Trophoblast cell (in vitro differentiated cells and primary cell): Measurements from ENCODE around the gene C1QL3.

ENCODE experiments used
- DNase-seq, 2 donors: peaks; one replicate each; pipeline ENCODE4 v3.0.0-alpha.2; 2016
- H2AFZ ChIP-seq: 2 replicates; pipeline ENCODE4 v1.6.1; 2013; ENCODE audit warnings: low read length, moderate library complexity, mild to moderate bottlenecking; ENCODE audit not compliant: insufficient read depth, poor library complexity
- H2AK5ac ChIP-seq: 2 replicates; pipeline ENCODE4 v1.6.1; 2013; ENCODE audit warnings: mild to moderate bottlenecking, low read length
- H2BK120ac ChIP-seq: 2 replicates; pipeline ENCODE4 v1.6.1; 2013; ENCODE audit warnings: low read length, mild to moderate bottlenecking, moderate library complexity; ENCODE audit not compliant: insufficient read depth, poor library complexity
- H2BK12ac ChIP-seq: 2 replicates; pipeline ENCODE4 v1.6.1; 2013; ENCODE audit warnings: mild to moderate bottlenecking, low read length, moderate library complexity
- H2BK5ac ChIP-seq: 2 replicates; pipeline ENCODE4 v1.6.1; 2013; ENCODE audit warnings: low read length, low read depth, moderate library complexity, mild to moderate bottlenecking; ENCODE audit not compliant: poor library complexity
- H3K14ac ChIP-seq: 2 replicates; pipeline ENCODE4 v1.6.1; 2013; ENCODE audit warnings: mild to moderate bottlenecking, low read length
- H3K18ac ChIP-seq: 2 replicates; pipeline ENCODE4 v1.6.1; 2013; ENCODE audit warnings: mild to moderate bottlenecking, low read length
- H3K23ac ChIP-seq: 2 replicates; pipeline ENCODE4 v1.6.1; 2013; ENCODE audit warnings: low read length
- H3K27ac ChIP-seq: 2 replicates; pipeline ENCODE4 v1.5.1; 2013; ENCODE audit warnings: low read depth, mild to moderate bottlenecking, inconsistent platforms, low read length, moderate library complexity
- H3K27me3 ChIP-seq: 2 replicates; pipeline ENCODE4 v1.6.1; 2013; ENCODE audit warnings: inconsistent platforms, mild to moderate bottlenecking, low read length, moderate library complexity; ENCODE audit not compliant: insufficient read depth
- H3K36me3 ChIP-seq, 2 experiments: 1 replicate in 1 of 2; 2 replicates in 1 of 2; pipeline ENCODE4 v1.6.1; 2013; ENCODE audit warnings: low read length in 2 of 2, mild to moderate bottlenecking in 2 of 2, moderate library complexity in 1 of 2; ENCODE audit not compliant: insufficient read depth in 2 of 2, control insufficient read depth in 1 of 2
- H3K4ac ChIP-seq: 2 replicates; pipeline ENCODE4 v1.6.1; 2013; ENCODE audit warnings: low read depth, mild to moderate bottlenecking, low read length, moderate library complexity
- H3K4me1 ChIP-seq, 2 experiments: 1 replicate in 1 of 2; 2 replicates in 1 of 2; pipeline ENCODE4 v1.6.1; 2013; ENCODE audit warnings: low read length in 2 of 2, mild to moderate bottlenecking in 2 of 2, moderate library complexity in 1 of 2; ENCODE audit not compliant: insufficient read depth in 2 of 2, control insufficient read depth in 1 of 2
- H3K4me2 ChIP-seq: 2 replicates; pipeline ENCODE4 v1.6.1; 2013; ENCODE audit warnings: inconsistent platforms, mild to moderate bottlenecking, low read length, moderate library complexity
- H3K4me3 ChIP-seq: 2 replicates; pipeline ENCODE4 v1.5.1; 2013; ENCODE audit warnings: mild to moderate bottlenecking, low read depth, low read length, inconsistent platforms
- H3K79me1 ChIP-seq: one replicate; pipeline ENCODE4 v1.6.1; 2013; ENCODE audit warnings: low read length
- H3K79me2 ChIP-seq: 2 replicates; pipeline ENCODE4 v1.6.1; 2013; ENCODE audit warnings: low read length, mild to moderate bottlenecking; ENCODE audit not compliant: control insufficient read depth, insufficient read depth, poor library complexity
- H3K9ac ChIP-seq: 2 replicates; pipeline ENCODE4 v1.6.1; 2013; ENCODE audit warnings: mild to moderate bottlenecking, low read length
- H3K9me3 ChIP-seq: 2 replicates; pipeline ENCODE4 v1.6.1; 2013; ENCODE audit warnings: low read depth, mild to moderate bottlenecking, control low read depth, inconsistent platforms, low read length; ENCODE audit not compliant: insufficient read depth
- H4K12ac ChIP-seq: 2 replicates; pipeline ENCODE4 v1.6.1; 2013; ENCODE audit warnings: low read depth, mild to moderate bottlenecking, low read length, moderate library complexity
- H4K8ac ChIP-seq: 2 replicates; pipeline ENCODE4 v1.6.1; 2013; ENCODE audit warnings: low read depth, mild to moderate bottlenecking, low read length, moderate library complexity
- H4K91ac ChIP-seq: one replicate; pipeline ENCODE4 v1.6.1; 2013; ENCODE audit warnings: low read depth, mild to moderate bottlenecking, low read length, moderate library complexity
- WGBS: extraction: QIAGEN DNeasy Blood & Tissue Kit; methylation state at CpG from one replicate; pipeline ENCODE4 v1.1.7; 2013; ENCODE audit warnings: missing lambda C conversion rate; ENCODE audit not compliant: insufficient read length, insufficient coverage; ENCODE audit errors: extremely low coverage; 5-methylcytosine and 5-hydroxymethylcytosine counted together

Gene C1QL3

GRCh38 chr10:16527452-16527851 is 5.8 kb upstream of the C1QL3 start:
- Histone ChIP-seq H3K4me2 (no peak overlapping the region), H3K18ac (no peak overlapping the region), H4K8ac (no peak overlapping the region), H4K12ac (no peak overlapping the region), H3K79me1 (no peaks in the 10 kb centered on the region), H3K14ac (no peak overlapping the region), H3K9ac (no peak overlapping the region), H3K36me3 (no peaks in the 10 kb centered on the region), H2BK120ac (no peak overlapping the region), H3K9me3 (no peaks in the 10 kb centered on the region), H3K27me3 (peaks cover 2% of the 10 kb centered on the region), H2BK5ac (no peak overlapping the region), H3K4me1 (no peaks in the 10 kb centered on the region), H3K4me3 (no peak overlapping the region), H3K27ac (no peak overlapping the region), H2BK12ac (no peak overlapping the region), H4K91ac (no peak overlapping the region), H3K79me2 (no peaks in the 10 kb centered on the region), H3K4ac (no peak overlapping the region), H3K23ac (no peak overlapping the region), H2AK5ac (no peak overlapping the region), H2AFZ (no peak overlapping the region)
- DNase-seq, result no peak
- no CpG with 5 or more reads among the region's 4 CpGs for WGBS

GRCh38 chr10:16520900-16521299 is 779 bp downstream of the C1QL3 start:
- Histone ChIP-seq H3K23ac (no peak overlapping the region), H3K79me2 (peaks cover 1% of the 10 kb centered on the region), H3K79me1 (no peaks in the 10 kb centered on the region), H3K4me3 (peak overlapping the region; percentile 43), H3K18ac (no peak overlapping the region), H3K9ac (no peak overlapping the region), H4K8ac (no peak overlapping the region), H3K27ac (no peak overlapping the region), H3K14ac (peak overlapping the region; percentile 58), H3K36me3 (no peaks in the 10 kb centered on the region), H4K12ac (no peak overlapping the region), H3K4me1 (peaks cover 18% of the 10 kb centered on the region in 2 experiments), H3K4ac (no peak overlapping the region), H2BK5ac (no peak overlapping the region), H2AFZ (peak overlapping the region; percentile 45), H4K91ac (peak overlapping the region; percentile 5), H3K9me3 (no peaks in the 10 kb centered on the region), H2BK12ac (no peak overlapping the region), H2BK120ac (no peak overlapping the region), H3K4me2 (peak overlapping the region; percentile 92), H2AK5ac (no peak overlapping the region), H3K27me3 (peaks cover 35% of the 10 kb centered on the region)
- WGBS, result no CpG with 5 or more reads among the region's 39 CpGs
- DNase-seq, result no peak

- Histone ChIP-seq H3K36me3 (no peaks in the 10 kb centered on the region), H3K4me1 (peaks cover 18% of the 10 kb centered on the region in 2 experiments), H3K9ac (no peak overlapping the region), H3K79me2 (peaks cover 1% of the 10 kb centered on the region), H3K79me1 (no peaks in the 10 kb centered on the region), H4K12ac (no peak overlapping the region), H4K91ac (peak overlapping the region; percentile 22), H2BK120ac (no peak overlapping the region), H3K4me3 (peak overlapping the region; percentile 56), H3K18ac (no peak overlapping the region), H3K4me2 (peak overlapping the region; percentile 92), H3K9me3 (no peaks in the 10 kb centered on the region), H2AK5ac (no peak overlapping the region), H2BK5ac (no peak overlapping the region), H3K23ac (no peak overlapping the region), H2AFZ (peak overlapping the region; percentile 30), H3K14ac (peak overlapping the region; percentile 26), H4K8ac (peak overlapping the region; percentile 24), H3K27me3 (peaks cover 35% of the 10 kb centered on the region), H2BK12ac (no peak overlapping the region), H3K4ac (no peak overlapping the region), H3K27ac (no peak overlapping the region)
- no peak for DNase-seq
- no CpG with 5 or more reads among the region's 104 CpGs for WGBS
These were observed 1.5 kb downstream of the C1QL3 start for GRCh38 chr10:16519908-16520861.

GRCh38 chr10:16519250-16519907 is 2.3 kb downstream of the C1QL3 start:
- Histone ChIP-seq H3K4me1 (peaks cover 18% of the 10 kb centered on the region in 2 experiments), H3K18ac (no peak overlapping the region), H3K4me3 (peak overlapping the region; percentile 51), H4K8ac (no peak overlapping the region), H2BK12ac (no peak overlapping the region), H3K79me1 (no peaks in the 10 kb centered on the region), H3K9me3 (no peaks in the 10 kb centered on the region), H3K36me3 (no peaks in the 10 kb centered on the region), H2AK5ac (no peak overlapping the region), H3K23ac (no peak overlapping the region), H2BK5ac (no peak overlapping the region), H3K4ac (no peak overlapping the region), H2AFZ (no peak overlapping the region), H3K79me2 (peaks cover 1% of the 10 kb centered on the region), H4K91ac (no peak overlapping the region), H3K9ac (no peak overlapping the region), H4K12ac (no peak overlapping the region), H3K14ac (no peak overlapping the region), H2BK120ac (no peak overlapping the region), H3K4me2 (peak overlapping the region; percentile 92), H3K27ac (no peak overlapping the region), H3K27me3 (peaks cover 35% of the 10 kb centered on the region)
- no CpG with 5 or more reads among the region's 31 CpGs for WGBS
- DNase-seq, result no peak
